WTC11 (cell line): Measurements from ENCODE around the gene NDUFS7. TPM values are rescaled to one million over a fixed set of nuclear protein-coding genes. Genes with fewer than 3 reads are reported as not detected.

Source experiments
- ARID4B ChIP-seq: sonication (generic); formaldehyde crosslinking; IDR thresholded peaks from 2 replicates; pipeline ENCODE4 v1.8.0; 2023; ENCODE audit warnings: missing genetic modification reagents, mild to moderate bottlenecking, borderline replicate concordance
- EMX1 ChIP-seq: fragments of 250-450 bp; sonication (Bioruptor Pico); IDR thresholded peaks from 2 replicates; pipeline ENCODE4 v1.8.0; 2021; ENCODE audit warnings: mild to moderate bottlenecking
- HMGA2 ChIP-seq: fragments of 250-450 bp; sonication (Bioruptor Pico); IDR thresholded peaks from 2 replicates; pipeline ENCODE4 v1.4.0; 2021; ENCODE audit warnings: mild to moderate bottlenecking, moderate library complexity
- IRF1 ChIP-seq: sonication (generic); formaldehyde crosslinking; IDR thresholded peaks from 2 replicates; pipeline ENCODE4 v1.8.0; 2023; ENCODE audit warnings: missing genetic modification reagents
- KAT7 ChIP-seq: sonication (generic); formaldehyde crosslinking; IDR thresholded peaks from 2 replicates; pipeline ENCODE4 v1.8.1; 2023; ENCODE audit warnings: missing genetic modification reagents, mild to moderate bottlenecking, borderline replicate concordance
- NFYB ChIP-seq: sonication (generic); formaldehyde crosslinking; conservative IDR thresholded peaks from 2 replicates; pipeline ENCODE4 v1.8.0; 2022; ENCODE audit warnings: low read depth, missing genetic modification reagents
- NR3C1 ChIP-seq: sonication (generic); formaldehyde crosslinking; conservative IDR thresholded peaks from 2 replicates; pipeline ENCODE4 v1.8.1; 2023; ENCODE audit warnings: low read depth, mild to moderate bottlenecking, missing genetic modification reagents
- ZNF219 ChIP-seq: sonication (generic); formaldehyde crosslinking; IDR thresholded peaks from 2 replicates; pipeline ENCODE4 v1.8.0; 2023; ENCODE audit warnings: missing genetic modification reagents, mild to moderate bottlenecking, borderline replicate concordance
- ZNF263 ChIP-seq: sonication (generic); formaldehyde crosslinking; IDR thresholded peaks from 2 replicates; pipeline ENCODE4 v1.8.1; 2022; ENCODE audit warnings: low read depth, mild to moderate bottlenecking, moderate library complexity, missing genetic modification reagents
- total RNA-seq: library from RNA; stranded (reverse); gene quantifications from 3 replicates; pipeline ENCODE4 v1.2.3, GENCODE V29; 2021
- TF ChIP-seq, protein P1 (sequence below): sonication (generic); formaldehyde crosslinking; IDR thresholded peaks from 2 replicates; pipeline ENCODE4 v1.8.0; 2022; ENCODE audit warnings: mild to moderate bottlenecking, missing genetic modification reagents
- TF ChIP-seq, protein P2 (sequence below): sonication (generic); formaldehyde crosslinking; IDR thresholded peaks from 2 replicates; pipeline ENCODE4 v1.8.1; 2022; ENCODE audit warnings: low read depth, missing genetic modification reagents, borderline replicate concordance
- TF ChIP-seq, protein P3 (sequence below): sonication (generic); formaldehyde crosslinking; IDR thresholded peaks from 2 replicates; pipeline ENCODE4 v1.8.1; 2022; ENCODE audit warnings: low read depth, mild to moderate bottlenecking, moderate library complexity, missing genetic modification reagents, borderline replicate concordance
- TF ChIP-seq, protein P4 (sequence below): sonication (generic); formaldehyde crosslinking; IDR thresholded peaks from 2 replicates; pipeline ENCODE4 v1.8.1; 2022; ENCODE audit warnings: mild to moderate bottlenecking, missing genetic modification reagents, moderate library complexity, borderline replicate concordance
- TF ChIP-seq, protein P5 (sequence below): fragments of 250-450 bp; sonication (Bioruptor Pico); conservative IDR thresholded peaks from 2 replicates; pipeline ENCODE4 v1.9.0; 2021; ENCODE audit warnings: mild to moderate bottlenecking

NDUFS7 gene
- total RNA-seq, 1 experiment from 2014 or later: 136 TPM

GRCh38 chr19:1373042-1373533 lies 10.6 kb upstream of the NDUFS7 start (continued):
- no peak for TF ChIP-seq ARID4B (CRISPR knock-in tag)
- TF ChIP-seq ZNF263 (CRISPR knock-in tag): no peak
- TF ChIP-seq ZNF219 (CRISPR knock-in tag): no peak
- TF ChIP-seq EMX1 (CRISPR knock-in tag): no peak
- no peak for TF ChIP-seq IRF1 (CRISPR knock-in tag)
- no peak for TF ChIP-seq NFYB (CRISPR knock-in tag)
- TF ChIP-seq KAT7 (CRISPR knock-in tag): no peak
- TF ChIP-seq HMGA2 (CRISPR knock-in tag): no peak
- TF ChIP-seq, protein P1, sequence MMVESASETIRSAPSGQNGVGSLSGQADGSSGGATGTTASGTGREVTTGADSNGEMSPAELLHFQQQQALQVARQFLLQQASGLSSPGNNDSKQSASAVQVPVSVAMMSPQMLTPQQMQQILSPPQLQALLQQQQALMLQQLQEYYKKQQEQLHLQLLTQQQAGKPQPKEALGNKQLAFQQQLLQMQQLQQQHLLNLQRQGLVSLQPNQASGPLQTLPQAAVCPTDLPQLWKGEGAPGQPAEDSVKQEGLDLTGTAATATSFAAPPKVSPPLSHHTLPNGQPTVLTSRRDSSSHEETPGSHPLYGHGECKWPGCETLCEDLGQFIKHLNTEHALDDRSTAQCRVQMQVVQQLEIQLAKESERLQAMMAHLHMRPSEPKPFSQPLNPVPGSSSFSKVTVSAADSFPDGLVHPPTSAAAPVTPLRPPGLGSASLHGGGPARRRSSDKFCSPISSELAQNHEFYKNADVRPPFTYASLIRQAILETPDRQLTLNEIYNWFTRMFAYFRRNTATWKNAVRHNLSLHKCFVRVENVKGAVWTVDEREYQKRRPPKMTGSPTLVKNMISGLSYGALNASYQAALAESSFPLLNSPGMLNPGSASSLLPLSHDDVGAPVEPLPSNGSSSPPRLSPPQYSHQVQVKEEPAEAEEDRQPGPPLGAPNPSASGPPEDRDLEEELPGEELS (CRISPR knock-in tag): no peak
- no peak for TF ChIP-seq NR3C1 (CRISPR knock-in tag)
- TF ChIP-seq, protein P2, sequence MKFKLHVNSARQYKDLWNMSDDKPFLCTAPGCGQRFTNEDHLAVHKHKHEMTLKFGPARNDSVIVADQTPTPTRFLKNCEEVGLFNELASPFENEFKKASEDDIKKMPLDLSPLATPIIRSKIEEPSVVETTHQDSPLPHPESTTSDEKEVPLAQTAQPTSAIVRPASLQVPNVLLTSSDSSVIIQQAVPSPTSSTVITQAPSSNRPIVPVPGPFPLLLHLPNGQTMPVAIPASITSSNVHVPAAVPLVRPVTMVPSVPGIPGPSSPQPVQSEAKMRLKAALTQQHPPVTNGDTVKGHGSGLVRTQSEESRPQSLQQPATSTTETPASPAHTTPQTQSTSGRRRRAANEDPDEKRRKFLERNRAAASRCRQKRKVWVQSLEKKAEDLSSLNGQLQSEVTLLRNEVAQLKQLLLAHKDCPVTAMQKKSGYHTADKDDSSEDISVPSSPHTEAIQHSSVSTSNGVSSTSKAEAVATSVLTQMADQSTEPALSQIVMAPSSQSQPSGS (CRISPR knock-in tag): no peak
- TF ChIP-seq, protein P3, sequence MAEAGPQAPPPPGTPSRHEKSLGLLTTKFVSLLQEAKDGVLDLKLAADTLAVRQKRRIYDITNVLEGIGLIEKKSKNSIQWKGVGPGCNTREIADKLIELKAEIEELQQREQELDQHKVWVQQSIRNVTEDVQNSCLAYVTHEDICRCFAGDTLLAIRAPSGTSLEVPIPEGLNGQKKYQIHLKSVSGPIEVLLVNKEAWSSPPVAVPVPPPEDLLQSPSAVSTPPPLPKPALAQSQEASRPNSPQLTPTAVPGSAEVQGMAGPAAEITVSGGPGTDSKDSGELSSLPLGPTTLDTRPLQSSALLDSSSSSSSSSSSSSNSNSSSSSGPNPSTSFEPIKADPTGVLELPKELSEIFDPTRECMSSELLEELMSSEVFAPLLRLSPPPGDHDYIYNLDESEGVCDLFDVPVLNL (CRISPR knock-in tag): no peak
- TF ChIP-seq, protein P4, sequence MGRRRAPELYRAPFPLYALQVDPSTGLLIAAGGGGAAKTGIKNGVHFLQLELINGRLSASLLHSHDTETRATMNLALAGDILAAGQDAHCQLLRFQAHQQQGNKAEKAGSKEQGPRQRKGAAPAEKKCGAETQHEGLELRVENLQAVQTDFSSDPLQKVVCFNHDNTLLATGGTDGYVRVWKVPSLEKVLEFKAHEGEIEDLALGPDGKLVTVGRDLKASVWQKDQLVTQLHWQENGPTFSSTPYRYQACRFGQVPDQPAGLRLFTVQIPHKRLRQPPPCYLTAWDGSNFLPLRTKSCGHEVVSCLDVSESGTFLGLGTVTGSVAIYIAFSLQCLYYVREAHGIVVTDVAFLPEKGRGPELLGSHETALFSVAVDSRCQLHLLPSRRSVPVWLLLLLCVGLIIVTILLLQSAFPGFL (CRISPR knock-in tag): no peak
- TF ChIP-seq, protein P5, sequence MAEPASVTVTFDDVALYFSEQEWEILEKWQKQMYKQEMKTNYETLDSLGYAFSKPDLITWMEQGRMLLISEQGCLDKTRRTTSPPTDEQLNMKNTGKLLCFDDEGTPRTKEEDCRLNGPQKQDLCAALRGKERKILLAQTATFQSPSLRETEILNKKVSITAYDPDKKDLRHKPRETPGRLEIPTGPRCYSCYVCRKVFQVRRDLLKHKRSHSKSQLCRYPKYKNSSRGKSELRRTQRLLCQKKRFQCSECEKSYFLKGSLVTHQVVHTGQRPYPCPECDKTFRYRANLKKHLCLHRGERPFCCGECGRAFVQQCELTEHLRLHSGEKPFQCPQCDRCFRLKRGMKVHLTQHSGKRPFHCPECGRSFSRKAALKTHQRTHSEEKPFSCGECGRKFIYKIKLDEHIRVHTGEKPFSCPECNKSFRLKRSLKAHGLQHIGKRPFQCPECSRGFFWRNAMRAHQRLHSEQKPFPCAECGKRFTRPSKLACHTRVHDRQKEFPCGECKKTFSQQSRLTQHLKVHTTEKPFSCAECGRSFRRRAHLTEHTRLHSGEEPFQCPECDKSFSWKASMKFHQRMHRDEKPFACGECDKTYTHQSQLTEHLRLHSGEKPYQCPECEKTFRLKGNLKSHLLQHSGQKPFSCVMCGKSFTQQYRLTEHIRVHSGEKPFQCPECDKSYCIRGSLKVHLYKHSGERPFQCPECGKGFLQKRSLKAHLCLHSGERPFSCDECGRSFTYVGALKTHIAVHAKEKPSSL (CRISPR knock-in tag): no peak
